Measurements from ENCODE around the gene RUFY1.
"Not testable (repeated sequence)": the region's sequence is repeated elsewhere in the genome, so short reads cannot be mapped to it uniquely, and the experiment has no call there.

The RUFY1 gene

DNA sequence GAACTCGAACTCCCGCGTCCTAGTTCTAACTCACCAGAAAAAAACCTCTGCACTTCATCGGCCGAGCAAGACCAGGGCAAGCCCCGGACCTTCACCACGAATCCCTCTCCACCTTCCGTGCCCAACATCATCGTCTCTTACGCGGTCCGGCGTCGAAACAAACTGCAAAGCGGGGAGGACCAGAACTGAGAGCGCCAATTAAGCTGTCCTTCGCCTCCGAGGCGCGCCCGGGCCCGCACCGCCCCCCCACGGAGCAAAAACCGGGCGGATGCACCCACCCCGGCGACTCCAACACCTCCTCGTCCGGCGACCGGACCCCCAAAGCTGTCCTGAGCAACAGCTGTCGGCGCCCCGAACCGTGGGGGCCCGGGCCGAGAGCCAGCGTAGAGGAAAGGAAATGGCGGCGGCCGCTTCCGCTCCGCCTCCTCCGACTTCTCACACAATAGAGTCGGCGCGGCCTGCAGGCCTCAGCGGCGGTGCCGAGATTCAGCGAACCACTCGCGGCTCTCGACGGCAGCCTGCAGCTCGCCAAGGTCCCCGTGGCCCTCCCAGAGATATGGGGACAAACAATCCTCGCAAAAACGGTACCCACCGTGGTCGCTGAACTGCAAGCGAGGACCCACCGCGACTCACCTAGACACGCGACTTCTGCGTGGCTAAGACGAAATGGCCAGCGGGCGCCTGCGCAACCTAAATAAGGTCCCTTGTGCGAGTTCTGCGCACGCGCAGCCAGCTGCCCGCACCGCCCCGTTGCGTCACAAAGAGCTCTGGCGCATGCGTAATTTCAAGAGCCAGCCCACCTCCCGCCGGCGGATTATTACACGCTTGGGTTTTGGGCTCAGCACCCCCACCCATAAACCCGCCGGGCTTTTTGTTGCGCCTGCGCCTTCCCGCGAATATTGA lies 72.9 kb downstream of the RUFY1 start, which contains the start of gene HNRNPH1:
Gene HNRNPH1, minus strand, starts transcription at position 669 of the 903 bp plus-strand sequence. Its CDS starts 538 bp downstream, at position 131.
- DNase-seq = peak; percentile 99

- DNase-seq = peak; percentile 94
Measured at GRCh38 chr5:179623906-179624741, 73.8 kb downstream of the RUFY1 start.

DNA sequence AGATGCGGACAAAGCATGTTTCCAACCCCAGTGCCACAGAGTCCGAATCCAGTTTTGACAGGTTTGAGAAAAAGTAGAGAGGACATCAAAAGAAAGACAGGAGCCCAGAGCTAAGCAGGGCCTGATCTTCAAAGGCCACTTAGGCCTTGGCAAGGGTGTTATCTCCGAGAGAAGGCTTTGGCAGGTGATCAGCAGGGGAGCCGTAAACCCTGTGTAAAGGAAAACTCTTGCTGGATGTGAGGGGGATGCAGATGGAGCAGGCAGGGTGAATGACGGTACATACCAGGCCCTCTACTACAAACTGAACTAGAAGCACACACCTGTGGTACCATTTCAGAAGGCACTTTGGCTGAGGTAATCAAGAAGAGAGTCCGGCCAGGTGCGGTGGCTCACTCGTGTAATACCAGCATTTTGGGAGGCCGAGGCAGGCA lies 74.5 kb downstream of the RUFY1 start:
- no peak for DNase-seq

GRCh38 chr5:179633501-179634369 lies 83.4 kb downstream of the RUFY1 start:
- not testable (repeated sequence) for DNase-seq

GRCh38 chr5:179634370-179635172 lies 84.2 kb downstream of the RUFY1 start:
- not testable (repeated sequence) for DNase-seq

DNA sequence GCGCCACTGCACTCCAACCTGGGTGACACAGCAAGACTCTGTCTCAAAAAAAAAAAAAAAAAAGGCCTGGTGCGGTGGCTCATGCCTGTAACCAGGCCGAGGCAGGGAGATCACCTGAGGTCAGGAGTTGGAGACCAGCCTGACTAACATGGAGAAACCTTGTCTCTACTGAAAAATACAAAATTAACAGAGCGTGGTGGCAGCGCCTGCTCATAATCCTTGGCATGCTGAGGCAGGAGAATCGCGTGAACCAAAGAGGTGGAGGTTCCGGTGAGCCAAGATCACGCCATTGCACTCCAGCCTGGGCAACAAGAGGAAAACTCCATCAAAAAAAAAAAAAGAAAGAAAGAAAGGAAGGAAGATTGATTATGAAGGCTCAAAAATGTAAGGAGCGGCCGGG lies 88.9 kb downstream of the RUFY1 start:
- not testable (repeated sequence) for DNase-seq

GRCh38 chr5:179641745-179642144 lies 91.4 kb downstream of the RUFY1 start:
- DNase-seq = not testable (repeated sequence)

DNA sequence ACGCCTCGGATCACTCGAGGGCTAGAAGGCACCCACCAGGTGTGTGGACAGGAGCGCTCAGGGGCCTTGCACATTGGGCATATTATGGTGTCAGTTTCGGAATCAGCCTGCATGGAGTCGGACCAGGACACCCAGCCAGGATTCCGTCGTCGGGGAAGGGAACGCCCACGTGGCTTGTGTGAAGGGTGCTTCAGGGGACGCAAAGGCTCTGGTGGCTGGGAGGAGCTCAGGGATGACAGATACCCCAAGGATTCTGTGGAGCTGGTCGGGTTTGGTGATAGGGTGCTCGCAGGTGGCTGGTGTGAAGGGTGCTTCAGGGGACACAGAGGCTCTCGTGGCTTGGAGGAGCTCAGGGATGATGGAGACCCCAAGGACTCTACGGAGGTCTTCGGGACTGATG lies 92.3 kb downstream of the RUFY1 start:
- not testable (repeated sequence) for DNase-seq

GRCh38 chr5:179643141-179643920 lies 93.0 kb downstream of the RUFY1 start:
- DNase-seq = not testable (repeated sequence)

DNA sequence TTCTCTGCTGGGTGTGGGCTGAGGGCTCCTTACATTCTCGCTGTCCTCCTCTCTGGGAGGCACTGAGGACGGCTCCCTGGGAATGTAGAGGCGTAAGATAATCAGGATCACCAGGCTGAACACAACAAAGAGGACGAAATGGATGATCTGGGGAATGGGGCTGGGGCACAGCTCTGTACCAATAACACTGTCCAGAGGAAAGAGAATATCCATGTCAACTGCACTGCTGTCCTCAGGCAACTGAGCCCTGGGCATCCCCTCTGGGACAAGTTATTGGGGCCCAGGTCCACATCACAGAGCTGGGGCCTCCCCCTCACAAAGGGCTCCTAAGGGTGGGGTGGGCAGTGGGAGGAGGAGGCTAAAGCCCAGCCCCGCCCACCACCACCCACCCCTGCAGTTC lies 94.4 kb downstream of the RUFY1 start:
- DNase-seq = not testable (repeated sequence)

- DNase-seq = no peak
Measured at GRCh38 chr5:179648410-179648809, 98.1 kb downstream of the RUFY1 start.

- DNase-seq = not testable (repeated sequence)
Measured at GRCh38 chr5:179649166-179649703, 98.9 kb downstream of the RUFY1 start.

- not testable (repeated sequence) for DNase-seq
Measured at GRCh38 chr5:179650245-179650644, 99.9 kb downstream of the RUFY1 start.

- not testable (repeated sequence) for DNase-seq
Measured at GRCh38 chr5:179653135-179653534, 102.8 kb downstream of the RUFY1 start.

DNA sequence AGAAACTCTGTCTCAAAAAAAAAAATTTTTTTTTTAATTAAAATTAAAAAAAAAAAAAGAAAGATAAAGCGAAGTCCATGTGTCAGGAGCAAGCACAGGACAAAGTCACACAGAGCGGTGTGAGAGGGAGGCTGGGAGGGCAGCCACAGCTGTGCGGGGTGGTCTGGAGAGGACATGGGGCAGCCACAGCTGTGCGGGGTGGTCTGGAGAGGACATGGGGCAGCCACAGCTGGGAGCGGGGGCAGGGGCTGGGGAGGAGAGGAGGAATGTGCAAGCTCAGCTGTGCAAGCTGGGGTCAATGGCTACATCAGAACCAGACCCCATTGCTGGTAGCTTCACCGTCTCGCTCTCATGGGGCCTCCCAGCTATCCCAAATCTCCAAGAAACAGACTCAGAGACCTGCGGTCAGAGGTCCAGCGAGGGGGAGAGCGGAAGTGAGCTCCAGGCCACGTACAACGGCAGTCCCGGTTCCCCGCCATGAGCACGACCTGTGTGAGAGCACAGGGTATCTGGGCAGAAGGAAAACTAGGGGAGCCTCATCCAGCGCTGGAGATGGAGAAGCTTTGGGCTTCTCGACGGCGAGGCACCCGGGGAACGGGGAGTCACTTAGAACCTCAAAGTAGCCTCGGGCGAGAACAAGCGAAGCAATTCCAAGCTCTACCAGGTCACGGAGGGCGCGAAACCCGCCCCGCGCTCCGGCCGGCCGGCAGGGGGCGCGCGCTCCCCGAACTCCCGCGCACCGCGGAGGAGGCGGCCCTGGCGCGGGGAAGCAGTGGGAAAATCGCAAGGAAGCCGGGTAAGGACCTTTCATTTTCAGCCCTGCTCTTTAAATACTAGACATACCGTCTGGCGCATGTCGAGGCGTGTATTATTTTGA lies 107.2 kb downstream of the RUFY1 start:
- DNase-seq = not testable (repeated sequence)

- peak; percentile 45 for DNase-seq
Measured at GRCh38 chr5:179658179-179658856, 108.0 kb downstream of the RUFY1 start.
